Epidermal melanocyte (primary cell): ENCODE measurements around the gene RAB11FIP5.
"Not testable (repeated sequence)": the region's sequence is repeated elsewhere in the genome, so short reads cannot be mapped to it uniquely, and the experiment has no call there.

ENCODE experiments used
- DNase-seq: peaks from one replicate; pipeline ENCODE4 v3.0.0; 2011; ENCODE audit warnings: low spot score; ENCODE audit not compliant: insufficient read length

The RAB11FIP5 gene

DNA sequence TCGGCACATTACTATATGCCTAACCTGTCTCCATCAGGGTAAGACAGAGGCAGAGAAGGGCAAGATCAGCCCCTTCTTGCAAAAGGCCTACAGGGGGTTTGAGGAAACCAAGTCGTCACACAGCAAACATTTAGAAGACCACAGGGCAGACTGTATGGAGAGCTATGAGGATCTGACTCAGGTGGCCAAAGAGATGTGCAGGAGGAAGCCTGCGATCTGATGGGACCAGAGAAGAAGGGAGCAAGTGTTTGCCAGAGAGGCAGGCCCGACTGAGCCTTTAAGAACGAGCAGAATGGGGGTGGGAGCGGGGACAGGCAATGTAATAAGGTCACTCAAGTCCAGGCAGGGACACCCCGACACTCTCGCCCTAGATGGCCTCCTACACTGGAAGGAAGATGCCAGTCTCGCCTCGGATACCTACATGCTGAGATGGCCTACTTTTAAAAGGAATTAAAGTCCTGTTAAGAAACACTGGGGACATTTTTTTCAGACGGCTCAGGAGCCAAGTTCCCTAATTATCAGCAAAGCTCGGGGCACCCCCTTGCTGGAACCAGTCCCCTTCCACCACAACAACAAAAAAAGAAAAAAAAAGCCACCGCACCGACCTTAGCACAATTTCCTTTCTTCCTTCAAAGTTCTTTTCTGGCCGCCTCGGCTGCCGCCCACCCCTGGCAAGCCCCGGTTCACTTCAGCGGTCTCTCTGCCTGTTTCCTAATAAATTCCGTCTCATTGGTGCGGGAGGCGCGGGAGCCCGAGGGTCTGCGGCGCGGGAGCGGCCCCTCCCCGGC, 42.7 kb downstream of the RAB11FIP5 start:
- DNase-seq, result no peak

DNA sequence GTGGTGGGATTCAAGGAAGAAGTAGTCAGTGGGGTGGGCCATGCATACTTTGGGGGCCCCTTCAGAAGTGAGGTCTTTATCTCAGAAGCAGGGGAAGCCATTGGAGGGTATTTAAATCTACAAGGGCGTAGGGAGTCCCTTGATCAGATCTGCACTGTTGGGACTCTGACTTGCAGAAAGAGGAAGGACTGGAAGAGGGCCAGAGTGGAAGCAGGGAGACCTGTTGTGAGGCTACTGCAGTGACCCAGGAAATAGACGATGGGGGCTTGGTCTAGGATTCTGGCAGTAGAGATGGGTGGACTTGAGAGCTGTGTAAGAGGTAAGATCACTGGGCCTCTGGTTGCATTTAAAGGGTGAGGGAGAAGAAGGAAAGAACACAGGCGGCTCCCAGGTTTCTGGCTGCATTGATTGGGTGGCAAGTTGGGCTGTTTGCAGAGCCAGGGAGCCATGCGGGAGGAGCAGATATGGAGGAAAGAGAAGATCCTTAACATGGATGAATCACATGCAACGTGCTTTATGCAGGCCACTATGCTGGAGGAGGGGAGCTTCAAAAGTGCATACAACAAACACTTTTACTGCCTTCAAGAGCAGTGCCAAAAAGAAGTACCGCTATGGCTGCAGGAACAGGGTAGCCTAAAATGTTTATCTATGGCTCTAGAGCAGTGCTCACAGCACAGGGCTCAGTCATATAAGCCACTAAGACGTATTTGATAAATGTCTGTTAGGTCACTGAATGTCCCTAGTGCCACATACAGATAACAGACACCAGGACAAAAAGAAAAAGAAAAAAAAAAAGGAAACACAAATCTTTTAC, 43.5 kb downstream of the RAB11FIP5 start:
- DNase-seq, result no peak

DNA sequence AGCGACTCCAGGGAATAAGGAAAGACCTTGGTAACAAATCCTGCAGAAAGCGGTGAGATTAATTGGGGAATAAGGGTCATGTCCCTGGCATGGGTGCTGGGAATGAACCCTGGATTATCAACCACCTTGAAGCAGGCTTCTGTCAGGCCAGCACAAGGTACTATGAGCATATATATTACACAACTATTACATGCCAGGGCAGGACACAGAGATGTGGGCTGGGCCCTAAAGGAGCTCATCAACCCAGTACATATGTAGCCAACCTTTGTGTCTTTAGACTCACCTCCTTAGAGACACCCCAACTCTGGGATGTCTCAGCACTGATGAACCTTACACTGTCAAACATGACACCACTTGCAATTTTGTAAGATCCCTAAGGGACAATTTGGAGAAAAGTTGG, 44.6 kb downstream of the RAB11FIP5 start:
- no peak for DNase-seq

DNA sequence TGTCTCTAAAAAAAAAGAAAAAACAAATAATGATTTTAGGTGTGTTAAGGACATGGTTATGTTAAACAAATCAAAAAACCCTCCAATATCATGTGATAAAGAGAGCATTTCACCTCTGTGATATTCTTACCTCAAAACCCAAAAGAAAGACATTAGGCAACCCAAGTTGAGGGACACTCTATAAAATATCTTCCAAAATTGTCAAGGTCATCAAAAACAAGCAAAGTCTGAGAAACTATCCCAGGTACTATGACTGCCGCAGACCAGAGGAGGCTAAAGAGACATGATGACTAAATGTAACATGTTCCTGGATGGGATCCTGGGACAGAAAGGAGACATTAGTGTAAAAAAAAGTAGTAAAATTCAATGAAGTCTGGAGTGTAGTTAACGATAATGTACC, 45.7 kb downstream of the RAB11FIP5 start:
- DNase-seq, result no peak

DNA sequence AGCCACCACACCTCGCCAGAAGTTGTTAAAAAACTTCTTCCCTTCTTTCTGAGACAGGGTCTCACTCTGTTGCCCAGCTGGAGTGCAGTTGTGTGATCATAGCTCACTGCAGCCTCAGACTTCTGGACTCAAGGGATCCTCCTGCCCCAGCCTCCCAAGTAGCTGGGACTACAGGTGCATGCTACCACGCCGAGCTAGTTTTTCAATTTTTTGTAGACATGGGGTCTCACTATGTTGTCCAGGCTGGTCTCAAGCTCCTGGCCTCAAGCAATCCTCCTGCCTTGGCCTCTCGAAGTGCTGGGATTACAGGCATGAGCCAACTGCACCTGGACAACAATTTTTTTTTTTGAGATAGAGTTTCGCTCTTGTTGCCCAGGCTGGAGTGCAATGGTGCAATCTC, 47.7 kb downstream of the RAB11FIP5 start:
- not testable (repeated sequence) for DNase-seq

DNA sequence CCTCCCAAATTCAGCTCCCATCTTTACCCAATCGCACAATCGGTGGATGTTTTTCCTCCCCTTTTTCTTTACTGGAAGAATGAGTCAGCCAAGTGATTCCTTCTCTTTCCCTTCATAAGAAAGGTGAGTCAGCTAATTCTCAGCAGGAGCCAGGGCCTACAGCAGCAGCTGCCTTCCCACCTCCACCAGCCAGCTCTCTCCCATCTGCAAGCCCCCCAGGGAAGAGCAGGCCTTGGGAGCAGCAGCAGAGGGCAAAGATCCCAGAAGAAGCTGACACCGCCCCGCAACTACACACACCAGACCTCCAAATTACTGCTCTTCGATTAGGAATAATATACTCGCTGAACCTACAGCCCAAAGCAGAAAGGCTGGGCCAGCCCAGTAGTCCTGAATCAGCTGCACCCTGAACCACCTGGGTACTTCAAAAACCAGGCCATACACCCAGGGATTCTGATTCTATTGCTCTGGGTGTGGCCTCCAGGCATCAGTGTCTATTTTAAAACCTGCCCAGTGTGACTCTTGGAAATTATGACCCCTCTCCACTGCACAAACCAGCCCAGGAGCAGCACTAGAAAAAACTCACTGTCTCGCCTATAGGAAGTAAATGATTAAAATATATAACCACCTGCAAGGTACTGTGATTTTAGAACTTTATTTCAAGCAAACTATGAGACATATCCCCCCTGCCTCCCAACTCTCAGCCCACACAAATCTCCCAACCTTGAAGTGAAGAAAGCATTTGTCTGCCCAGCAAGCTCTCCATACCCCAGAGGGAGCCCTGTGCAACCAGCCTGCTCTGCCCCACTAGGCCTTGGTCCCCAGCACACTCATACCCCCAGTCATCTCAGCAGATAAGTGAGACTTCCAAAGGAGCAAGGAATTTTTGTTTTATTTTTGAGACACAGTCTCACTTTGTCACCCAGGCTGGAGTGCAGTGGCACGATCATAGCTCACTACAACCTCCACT, 48.6 kb downstream of the RAB11FIP5 start:
- no peak for DNase-seq

DNA sequence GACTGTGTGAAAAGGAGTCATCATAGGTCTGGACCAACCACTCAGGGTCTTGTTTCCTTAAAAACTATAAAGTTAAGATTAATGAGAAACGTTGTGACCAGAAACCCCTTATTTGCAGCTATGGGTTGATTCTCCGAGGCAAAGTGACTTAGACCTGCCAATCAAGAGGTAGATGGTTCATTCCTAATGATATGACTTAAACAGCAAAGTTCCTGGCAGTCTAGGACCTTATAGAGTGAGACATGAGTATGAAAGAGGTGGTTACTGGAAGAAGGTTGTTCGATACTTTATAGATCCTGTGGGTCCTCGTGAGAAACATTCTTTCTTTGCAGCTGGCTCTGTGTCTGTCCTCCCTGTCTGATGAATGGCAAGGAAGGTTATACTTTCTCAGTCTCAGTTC, 49.3 kb downstream of the RAB11FIP5 start:
- no peak for DNase-seq

DNA sequence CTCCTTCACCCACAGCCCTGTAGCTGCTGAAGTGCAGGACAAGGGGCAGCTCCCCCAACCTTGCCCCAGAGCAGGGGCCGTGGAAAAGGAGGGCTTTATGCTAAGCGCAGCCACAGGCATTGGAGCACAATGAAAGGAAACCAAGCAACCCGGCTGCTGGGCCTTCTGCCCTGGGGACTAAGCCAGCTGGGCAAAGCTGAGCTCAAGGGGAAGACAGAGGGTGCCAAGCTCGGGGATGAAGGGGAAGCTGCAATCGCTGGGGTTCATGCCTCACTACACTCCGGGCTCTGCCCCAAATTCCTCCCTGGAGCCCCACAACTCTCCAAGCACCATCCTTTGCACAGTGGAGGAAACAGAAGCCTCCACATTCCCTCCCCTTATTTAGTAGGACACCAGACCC, 53.6 kb downstream of the RAB11FIP5 start:
- DNase-seq, result no peak

DNA sequence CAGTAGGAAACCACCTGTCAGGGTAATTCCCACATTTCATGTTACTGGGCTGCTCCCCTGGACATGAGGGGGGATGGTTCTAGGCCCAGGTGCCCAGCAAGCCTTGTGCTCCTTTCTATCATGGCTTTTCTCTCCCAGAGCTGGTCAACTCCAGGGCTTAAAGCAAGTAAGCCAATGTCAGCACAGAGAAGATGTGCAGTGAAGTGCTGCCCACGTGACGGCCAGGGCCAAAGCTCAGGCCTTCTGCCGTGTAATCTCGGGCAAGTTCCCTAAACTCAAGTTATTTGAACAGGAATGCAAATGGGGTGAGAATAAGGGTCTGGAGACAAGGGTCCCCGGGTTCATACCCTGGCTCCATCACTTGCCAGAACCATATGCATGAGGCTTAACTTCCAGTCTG, 57.8 kb downstream of the RAB11FIP5 start:
- DNase-seq, result no peak

DNA sequence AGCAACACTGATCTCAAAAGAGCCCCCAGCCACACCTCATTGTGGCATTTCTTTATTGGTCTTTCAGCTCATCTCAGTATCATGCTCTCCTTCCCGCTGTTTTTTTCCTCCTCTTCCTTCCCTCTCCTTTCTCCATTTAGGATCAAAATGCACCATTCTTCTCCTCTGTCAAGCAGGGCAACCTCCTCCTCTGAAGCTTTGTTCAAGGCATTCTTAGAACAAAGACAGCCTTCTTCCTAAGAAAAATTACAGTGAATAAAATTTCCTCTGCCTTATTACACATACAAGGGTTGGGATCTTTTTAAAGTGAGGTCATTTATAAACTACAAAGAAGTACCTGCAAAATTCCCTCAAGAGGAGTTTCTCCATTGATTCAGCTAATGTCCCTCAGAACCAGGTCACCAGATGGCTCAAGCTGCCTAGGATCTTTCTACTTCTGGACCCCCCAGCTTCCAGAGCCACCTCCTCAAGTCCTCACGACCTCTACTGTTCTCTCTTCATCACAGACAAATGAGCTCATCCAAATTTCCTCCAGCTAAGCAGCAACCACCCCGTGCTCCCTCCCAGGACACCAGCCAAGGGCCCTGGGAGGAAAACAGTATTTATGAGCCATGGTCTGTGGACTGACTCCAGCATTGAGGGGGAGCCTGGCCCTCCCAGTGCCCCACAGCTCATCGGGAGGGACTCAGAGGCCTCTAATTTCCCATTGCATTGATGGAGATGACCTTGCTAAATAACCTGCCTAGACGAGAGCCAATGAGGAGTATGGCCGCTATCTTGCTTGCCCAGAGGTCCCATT, 59.2 kb downstream of the RAB11FIP5 start:
- DNase-seq, result no peak

DNA sequence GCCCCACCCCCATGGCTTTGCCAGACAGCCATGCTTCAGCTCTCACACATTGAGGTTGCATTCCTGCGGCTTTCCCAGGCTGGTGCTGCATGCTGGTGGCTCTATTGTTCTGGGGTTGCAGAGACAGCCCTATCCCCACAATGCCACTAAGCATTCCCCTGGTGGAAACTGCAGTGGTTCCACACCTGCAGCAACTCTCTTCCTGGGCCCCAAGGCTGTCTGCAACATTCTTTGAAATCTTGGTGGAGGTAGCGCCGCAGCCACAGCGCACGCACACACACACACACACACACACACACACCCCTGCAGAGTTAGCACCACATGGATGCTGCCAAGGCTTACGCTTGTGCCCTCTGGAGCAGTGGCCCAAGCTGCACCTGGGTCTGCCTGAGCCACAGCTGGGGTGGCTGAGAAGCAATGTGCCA, 62.6 kb downstream of the RAB11FIP5 start:
- no peak for DNase-seq

DNA sequence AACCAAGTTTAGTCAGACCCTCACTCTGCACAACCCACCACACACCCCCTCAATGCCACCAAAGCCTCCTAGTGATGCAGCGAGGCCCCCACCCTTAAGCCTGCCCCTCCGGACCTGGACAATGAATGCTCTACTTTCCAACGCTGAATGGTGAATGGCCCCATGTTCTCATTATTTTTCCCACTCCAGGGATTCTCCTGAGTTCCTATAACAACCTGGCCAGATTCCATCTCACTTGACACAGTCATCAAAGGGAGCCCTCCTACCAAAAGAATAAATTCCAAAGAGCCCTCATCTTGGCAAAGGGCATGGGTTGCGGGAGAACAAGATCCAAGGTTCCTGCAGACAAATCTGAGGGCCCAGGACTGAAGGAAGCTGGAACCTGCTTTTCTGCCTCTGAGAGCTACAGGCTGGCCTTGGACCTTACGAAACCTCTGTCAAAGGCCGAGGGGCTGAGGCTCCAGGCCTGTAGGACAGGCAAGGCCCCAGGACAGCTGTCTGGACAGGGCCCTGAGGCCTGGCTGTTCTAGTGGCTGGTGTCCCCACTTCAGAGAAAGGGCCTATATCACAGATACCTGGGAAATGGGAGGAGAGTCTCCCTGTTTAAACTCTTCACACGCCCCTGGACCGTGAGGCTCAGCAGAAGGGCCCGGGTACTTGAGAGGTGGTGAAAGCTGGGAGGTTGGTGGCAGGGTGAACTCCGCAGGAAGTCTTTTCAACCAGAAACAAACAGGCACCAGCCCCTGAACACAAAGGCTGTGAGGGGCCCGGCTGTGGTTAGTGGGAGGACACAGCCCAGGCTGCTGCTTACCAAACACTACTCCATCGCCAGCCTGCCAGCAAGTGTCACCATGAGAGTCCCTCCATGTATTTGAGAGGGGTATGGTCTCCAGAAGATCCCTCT, 68.6 kb downstream of the RAB11FIP5 start:
- no peak for DNase-seq

DNA sequence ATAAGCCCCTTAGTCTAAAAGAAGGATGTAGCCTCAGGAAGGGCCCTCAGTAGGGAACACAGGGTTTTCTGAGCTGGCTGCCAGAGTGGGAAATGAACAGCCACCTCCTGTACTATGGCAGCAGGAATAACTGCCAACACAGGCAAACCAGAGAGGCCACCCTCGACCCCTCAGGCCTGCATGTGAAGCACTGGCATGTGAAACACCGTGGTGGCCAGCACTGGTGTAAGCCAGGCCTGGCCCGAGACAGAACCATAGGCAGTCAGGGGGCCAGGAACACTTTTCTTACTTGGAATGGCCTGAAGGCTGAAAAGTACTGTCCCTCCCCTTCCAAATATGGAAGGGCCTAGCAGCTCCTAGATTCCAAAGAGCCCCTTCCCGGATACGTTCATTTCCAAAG, 69.5 kb downstream of the RAB11FIP5 start:
- DNase-seq, result no peak

DNA sequence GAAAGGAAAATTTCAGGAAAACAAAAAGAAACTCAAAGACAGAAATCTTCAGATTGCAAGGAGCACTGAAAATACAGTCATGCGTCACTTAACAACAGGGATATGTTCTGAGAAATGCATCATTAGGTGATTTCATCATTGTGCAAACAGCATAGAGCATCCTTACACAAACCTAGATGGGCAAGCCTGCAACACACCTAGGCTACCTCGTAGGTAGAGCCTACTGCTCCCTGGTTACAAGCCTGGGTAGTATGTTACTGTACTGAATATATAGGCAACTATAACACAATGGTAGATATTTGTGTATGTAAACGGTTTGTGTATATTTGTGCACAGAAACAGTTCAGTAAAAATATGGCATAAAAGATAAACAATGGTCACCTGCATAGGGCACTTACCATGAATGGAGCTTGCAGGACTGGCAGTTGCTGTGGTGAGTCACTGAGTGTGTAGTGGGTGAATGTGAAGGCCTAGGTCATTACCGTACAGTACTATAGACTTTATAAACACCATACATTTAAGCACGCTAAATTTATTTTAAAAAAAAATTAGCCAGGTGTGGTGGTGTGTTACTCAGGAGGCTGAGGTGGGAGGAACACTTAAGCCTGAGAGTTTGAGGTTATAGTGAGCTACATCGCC, 74.7 kb downstream of the RAB11FIP5 start:
- no peak for DNase-seq

DNA sequence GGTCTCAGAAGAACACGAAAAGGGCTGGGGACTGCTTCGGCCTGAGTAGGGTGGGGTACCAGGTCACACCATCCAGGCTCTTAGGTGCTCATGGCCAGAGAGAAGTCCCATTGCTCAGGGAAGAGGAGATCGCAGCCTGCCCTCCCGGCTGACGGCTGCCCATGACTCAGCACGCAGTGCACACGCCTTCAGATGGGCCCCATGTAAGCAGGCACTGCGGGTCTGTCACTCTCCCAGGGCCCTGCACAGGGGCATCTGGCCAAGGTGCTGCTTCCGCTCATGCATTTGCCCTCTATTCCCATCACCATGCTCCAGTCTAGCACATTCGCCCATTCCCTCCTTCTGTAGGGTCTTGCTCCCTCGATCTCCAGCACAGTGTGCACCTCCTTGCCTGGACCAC, 76.0 kb downstream of the RAB11FIP5 start:
- DNase-seq, result no peak

DNA sequence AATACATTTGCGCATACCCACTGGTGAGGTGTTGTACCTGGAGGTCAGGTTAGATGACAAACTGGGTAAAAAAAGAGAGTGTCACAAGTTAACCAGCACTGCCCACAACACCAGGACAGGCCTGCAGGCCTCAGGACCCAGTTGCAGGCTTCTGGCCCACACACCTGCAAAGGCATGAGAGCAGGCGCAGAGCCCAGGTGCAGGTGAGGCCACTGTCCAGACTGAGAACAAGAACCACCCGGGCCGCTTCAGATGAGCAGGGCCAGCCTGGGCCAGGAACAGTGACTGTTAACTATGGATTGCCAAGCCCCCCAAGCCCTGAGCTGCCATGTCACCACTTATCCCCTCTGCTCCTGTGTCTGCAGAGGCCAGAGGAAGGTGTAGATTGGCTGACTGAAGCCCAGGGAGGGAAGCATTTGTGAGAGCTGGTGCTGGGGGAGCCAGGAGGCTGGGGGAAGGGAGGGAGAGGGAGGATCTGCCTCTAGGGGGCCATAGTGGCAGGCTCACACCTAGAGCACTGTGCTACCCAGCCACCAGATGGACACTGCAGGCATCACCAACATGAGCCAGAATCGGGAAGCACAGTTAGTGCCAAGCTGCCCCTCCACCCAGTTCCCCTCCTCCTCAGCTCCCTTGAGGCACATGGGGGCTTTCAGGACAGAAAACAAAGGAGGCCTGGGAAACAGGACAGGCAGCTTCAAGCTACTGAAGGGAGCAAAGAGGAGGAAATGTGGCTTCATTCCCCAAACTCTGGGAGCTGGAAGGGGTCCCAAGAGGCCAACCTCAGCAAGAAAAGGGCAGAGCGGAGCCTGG, 76.6 kb downstream of the RAB11FIP5 start:
- no peak for DNase-seq

DNA sequence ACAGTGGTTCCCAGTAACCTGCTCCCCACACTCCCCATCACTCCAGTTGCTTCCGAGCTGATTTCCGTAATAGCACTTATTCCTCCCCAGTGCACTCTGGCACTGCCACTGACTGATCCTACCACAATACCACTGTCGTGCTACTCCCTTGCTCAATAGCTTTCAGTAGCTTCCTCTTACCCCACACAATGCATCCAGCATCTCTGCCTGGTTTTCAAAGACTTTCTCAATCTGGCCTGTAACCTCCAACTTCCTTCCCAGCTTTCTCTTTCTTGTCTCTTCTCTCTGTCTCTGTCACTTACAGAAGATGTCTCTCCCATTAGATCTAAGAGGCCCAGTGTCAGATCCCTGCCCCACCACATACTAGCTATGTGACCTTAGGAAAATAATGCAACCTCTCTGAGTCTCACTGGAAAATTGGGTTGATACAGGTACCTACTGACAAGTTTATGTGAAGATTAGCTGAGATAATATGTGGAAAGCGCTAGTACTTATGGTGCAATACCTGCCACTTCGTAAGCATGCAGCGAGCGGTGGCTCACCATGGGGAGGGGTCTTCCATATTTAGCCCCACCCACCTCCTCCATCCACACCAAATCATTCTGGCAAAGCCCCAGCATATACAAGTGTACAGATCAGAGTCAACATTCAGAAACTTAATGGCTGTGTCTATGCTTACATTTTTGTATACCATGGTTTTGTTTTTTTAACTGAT, 77.9 kb downstream of the RAB11FIP5 start:
- no peak for DNase-seq
